DND-41 (cell line): ENCODE results near the gene SLC1A2.

Source experiments
- CTCF ChIP-seq: IDR thresholded peaks from 2 replicates; pipeline ENCODE4 v1.5.1; 2012; ENCODE audit warnings: borderline replicate concordance, low read length, moderate library complexity, mild to moderate bottlenecking; ENCODE audit not compliant: poor library complexity, severe bottlenecking; ENCODE audit errors: extremely low read depth
- EZH2 ChIP-seq: IDR thresholded peaks from 3 replicates; pipeline ENCODE4 v1.6.1; 2012; ENCODE audit warnings: borderline replicate concordance, low read depth, mild to moderate bottlenecking, moderate library complexity, low read length, inconsistent platforms; ENCODE audit not compliant: severe bottlenecking

DNA sequence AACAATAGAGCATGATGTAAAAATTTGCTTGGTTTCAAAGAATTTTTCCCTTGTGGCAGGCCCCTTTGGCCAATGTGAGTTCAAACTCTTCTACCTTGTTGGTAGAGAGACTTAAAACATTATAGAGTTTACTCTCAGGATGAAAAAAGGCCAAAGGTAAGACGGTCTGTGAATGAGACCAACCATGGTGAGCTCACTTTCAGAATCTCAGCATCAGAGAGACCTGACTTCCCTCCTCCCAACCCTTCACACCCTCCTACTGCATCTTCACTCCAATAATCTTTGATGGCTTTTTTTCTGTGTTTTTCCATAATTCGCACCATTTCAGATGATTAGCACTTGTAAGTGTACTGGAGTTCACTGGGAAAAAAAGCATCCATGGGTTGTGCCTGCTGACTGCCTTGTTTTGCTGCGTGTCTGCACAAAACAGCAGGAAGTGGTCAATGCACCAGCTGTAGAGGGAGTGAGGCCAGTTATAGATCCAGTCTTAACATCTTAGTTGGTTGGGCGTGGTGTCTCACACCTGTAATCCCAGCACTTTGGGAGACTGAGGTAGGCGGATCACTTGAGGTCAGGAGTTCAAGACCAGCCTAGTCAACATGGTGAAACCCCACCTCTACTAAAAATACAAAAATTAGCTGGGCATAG, 64.1 kb downstream of the SLC1A2 start:
- TF ChIP-seq CTCF = no peak
- no peak for TF ChIP-seq EZH2
